CD4-positive, alpha-beta T cell (primary cell): ENCODE measurements around the gene MED27. TPM values are rescaled to one million over a fixed set of nuclear protein-coding genes. Genes with fewer than 3 reads are reported as not detected.
"Not testable (repeated sequence)": the region's sequence is repeated elsewhere in the genome, so short reads cannot be mapped to it uniquely, and the experiment has no call there.

Experiments used
- ATAC-seq: fragments of 200-7000 bp; cut with Tn5 transposase; one replicate; pipeline ENCODE4 v1.10.0; 2022; ENCODE audit warnings: mild to moderate bottlenecking; ENCODE audit not compliant: poor library complexity
- CTCF ChIA-PET: fragments of 350-600 bp; sonication (Branson Sonifier 250); formaldehyde crosslinking; loops from one replicate; lab custom pipeline; 2021; ENCODE audit warnings: antibody characterized with exemption, inconsistent platforms; lab: Charles Lee
- POLR2A ChIA-PET: fragments of 350-600 bp; sonication (Branson Sonifier 250); formaldehyde crosslinking; loops from one replicate; lab custom pipeline; 2021; ENCODE audit warnings: antibody characterized with exemption, inconsistent platforms; lab: Charles Lee
- DNase-seq, 14 experiments: peaks; one replicate each; pipeline ENCODE4 v3.0.0-alpha.2; 2013 to 2020; ENCODE audit warnings: mixed read lengths in 2 of 14
- H3K27ac ChIP-seq, 2 donors: one replicate each; pipeline versions ENCODE4 v1.5.1 to v1.7.0; 2013; ENCODE audit warnings: low read length in 2 of 2, low read depth in 1 of 2, mild to moderate bottlenecking in 1 of 2
- H3K27me3 ChIP-seq, 2 experiments: 1 replicate in 1 of 2; 2 replicates in 1 of 2; pipeline versions ENCODE4 v1.6.1 to v1.7.0; 2013; ENCODE audit warnings: low read length in 2 of 2, control low read depth in 1 of 2, mild to moderate bottlenecking in 1 of 2, moderate library complexity in 1 of 2; ENCODE audit not compliant: insufficient read depth in 2 of 2, control insufficient read depth in 1 of 2
- H3K36me3 ChIP-seq: one replicate; pipeline ENCODE4 v1.6.1; 2013; ENCODE audit warnings: low read length, control low read depth; ENCODE audit not compliant: insufficient read depth
- H3K4me1 ChIP-seq: one replicate; pipeline ENCODE4 v1.6.1; 2013; ENCODE audit warnings: low read length, control low read depth; ENCODE audit not compliant: insufficient read depth
- H3K4me3 ChIP-seq: one replicate; pipeline ENCODE4 v1.5.1; 2013; ENCODE audit warnings: mild to moderate bottlenecking, low read length, moderate library complexity
- H3K9me3 ChIP-seq, 2 experiments: 1 replicate in 1 of 2; 2 replicates in 1 of 2; pipeline versions ENCODE4 v1.6.1 to v1.7.0; 2013; ENCODE audit warnings: low read length in 2 of 2, mild to moderate bottlenecking in 2 of 2, control low read depth in 1 of 2, moderate library complexity in 1 of 2; ENCODE audit not compliant: control insufficient read depth in 1 of 2, insufficient read depth in 1 of 2
- H3K27ac Mint-ChIP-seq: one replicate; pipeline ENCODE4 v1.8.0; 2020; ENCODE audit warnings: mixed read lengths
- H3K27me3 Mint-ChIP-seq: one replicate; pipeline ENCODE4 v1.8.0; 2021; ENCODE audit warnings: mixed read lengths
- H3K36me3 Mint-ChIP-seq: one replicate; pipeline ENCODE4 v1.8.0; 2021; ENCODE audit warnings: low read depth, mixed read lengths
- H3K4me1 Mint-ChIP-seq: one replicate; pipeline ENCODE4 v1.8.0; 2021; ENCODE audit warnings: low read depth, mixed read lengths
- H3K4me3 Mint-ChIP-seq: one replicate; pipeline ENCODE4 v1.8.0; 2020; ENCODE audit warnings: mild to moderate bottlenecking, mixed read lengths
- H3K9me3 Mint-ChIP-seq: one replicate; pipeline ENCODE4 v1.8.0; 2020; ENCODE audit warnings: mixed read lengths
- intact Hi-C, 2 experiments: fragments of 100-400 bp; cut with DNase I in 1 of 2; cut with micrococcal nuclease in 1 of 2; formaldehyde crosslinking; loops; one replicate each; pipeline versions ENCODE4 v1.15.1 to v1.9.0; 2023 to 2025; cut with DNase I, micrococcal nuclease
- total RNA-seq, 174 experiments: library from RNA in 2 of 174; stranded (reverse) in 2 of 174; gene quantifications; one replicate each; pipeline ENCODE4 v1.2.3 and lab custom pipeline; 2021 to 2026
- TF ChIP-seq, protein P1 (sequence below): fragments of 200-600 bp; IDR thresholded peaks from one replicate; pipeline ENCODE4 v1.8.0; 2022; ENCODE audit warnings: antibody characterized with exemption, mild to moderate bottlenecking

The MED27 gene
- total RNA-seq, 2 experiments from 2014 or later: 15.0 to 17.4 TPM

DNA sequence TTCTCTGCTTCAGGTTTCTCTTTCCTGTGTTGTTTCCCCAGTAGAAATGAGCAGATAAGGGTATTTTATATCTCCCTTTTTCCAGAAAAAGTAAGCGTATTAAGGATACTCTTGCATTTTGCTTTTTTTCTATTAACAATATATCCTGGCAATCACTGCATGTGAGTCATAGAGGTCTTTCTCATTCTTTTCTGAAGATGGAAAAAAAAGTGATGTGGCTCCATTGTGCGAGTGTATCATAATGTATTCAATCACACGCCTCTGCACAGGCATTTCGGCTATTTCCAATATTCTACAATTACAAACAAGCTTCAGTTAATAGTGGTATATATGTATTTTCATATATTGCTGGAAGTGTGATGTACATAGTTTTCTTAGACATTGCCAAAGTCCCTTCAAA, 155.9 kb downstream of the MED27 start:
- Histone ChIP-seq H3K36me3 (no peaks in the 10 kb centered on the region), H3K4me1 (no peaks in the 10 kb centered on the region), H3K4me3 (no peak overlapping the region), H3K27me3 (no peaks in the 10 kb centered on the region), H3K27ac (no peak overlapping the region), H3K9me3 (no peaks in the 10 kb centered on the region)
- POLR2A ChIA-PET: no interaction called here
- intact Hi-C loops: no loop called here
- CTCF ChIA-PET: no interaction called here
- Mint-ChIP-seq H3K36me3 (peaks cover 24% of the 10 kb centered on the region), H3K4me3 (no peak overlapping the region), H3K9me3 (no peaks in the 10 kb centered on the region), H3K4me1 (no peaks in the 10 kb centered on the region), H3K27ac (no peak overlapping the region), H3K27me3 (no peaks in the 10 kb centered on the region)
- TF ChIP-seq, protein P1, sequence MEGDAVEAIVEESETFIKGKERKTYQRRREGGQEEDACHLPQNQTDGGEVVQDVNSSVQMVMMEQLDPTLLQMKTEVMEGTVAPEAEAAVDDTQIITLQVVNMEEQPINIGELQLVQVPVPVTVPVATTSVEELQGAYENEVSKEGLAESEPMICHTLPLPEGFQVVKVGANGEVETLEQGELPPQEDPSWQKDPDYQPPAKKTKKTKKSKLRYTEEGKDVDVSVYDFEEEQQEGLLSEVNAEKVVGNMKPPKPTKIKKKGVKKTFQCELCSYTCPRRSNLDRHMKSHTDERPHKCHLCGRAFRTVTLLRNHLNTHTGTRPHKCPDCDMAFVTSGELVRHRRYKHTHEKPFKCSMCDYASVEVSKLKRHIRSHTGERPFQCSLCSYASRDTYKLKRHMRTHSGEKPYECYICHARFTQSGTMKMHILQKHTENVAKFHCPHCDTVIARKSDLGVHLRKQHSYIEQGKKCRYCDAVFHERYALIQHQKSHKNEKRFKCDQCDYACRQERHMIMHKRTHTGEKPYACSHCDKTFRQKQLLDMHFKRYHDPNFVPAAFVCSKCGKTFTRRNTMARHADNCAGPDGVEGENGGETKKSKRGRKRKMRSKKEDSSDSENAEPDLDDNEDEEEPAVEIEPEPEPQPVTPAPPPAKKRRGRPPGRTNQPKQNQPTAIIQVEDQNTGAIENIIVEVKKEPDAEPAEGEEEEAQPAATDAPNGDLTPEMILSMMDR: no peak
- ATAC-seq (no peak), DNase-seq (no peak)

DNA sequence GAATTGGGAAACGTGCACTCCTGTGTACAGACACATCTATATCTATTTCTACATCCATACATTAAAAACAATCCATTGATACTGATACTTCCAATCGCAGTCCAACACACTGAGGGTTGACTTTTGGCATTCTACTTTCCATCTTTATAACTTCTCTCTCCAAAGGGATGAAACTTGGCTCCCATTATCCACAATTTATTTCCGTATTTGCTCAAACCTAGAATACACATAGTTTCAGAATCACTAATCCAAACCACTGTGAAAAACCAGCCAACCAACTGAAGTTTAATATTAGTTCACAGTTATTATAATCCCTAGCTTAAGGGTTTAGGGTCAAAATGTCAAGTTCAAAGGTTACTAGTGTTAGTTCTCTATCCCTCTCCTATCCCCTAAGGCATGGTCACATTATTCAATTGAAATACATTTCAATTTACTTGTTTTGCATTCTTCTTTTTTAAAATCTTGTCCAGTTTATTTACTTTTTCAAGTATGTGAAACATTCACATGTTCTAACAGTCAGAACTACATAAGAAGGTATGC, 156.5 kb downstream of the MED27 start:
- H3K36me3 ChIP-seq: no peaks in the 10 kb centered on the region
- no peaks in the 10 kb centered on the region for H3K9me3 ChIP-seq
- no peak overlapping the region for H3K4me3 ChIP-seq
- TF ChIP-seq, protein P1: no peak
- H3K36me3 Mint-ChIP-seq: peaks cover 24% of the 10 kb centered on the region
- no peak overlapping the region for H3K4me3 Mint-ChIP-seq
- no peak overlapping the region for H3K27ac Mint-ChIP-seq
- H3K27me3 Mint-ChIP-seq: no peaks in the 10 kb centered on the region
- H3K27me3 ChIP-seq: no peaks in the 10 kb centered on the region
- H3K27ac ChIP-seq: no peak overlapping the region
- no peaks in the 10 kb centered on the region for H3K4me1 ChIP-seq
- H3K4me1 Mint-ChIP-seq: no peaks in the 10 kb centered on the region
- H3K9me3 Mint-ChIP-seq: no peaks in the 10 kb centered on the region
- intact Hi-C loops: no loop called here
- DNase-seq (no peak), ATAC-seq (no peak)
- ChIA-PET CTCF (no interaction called here), POLR2A (no interaction called here)

DNA sequence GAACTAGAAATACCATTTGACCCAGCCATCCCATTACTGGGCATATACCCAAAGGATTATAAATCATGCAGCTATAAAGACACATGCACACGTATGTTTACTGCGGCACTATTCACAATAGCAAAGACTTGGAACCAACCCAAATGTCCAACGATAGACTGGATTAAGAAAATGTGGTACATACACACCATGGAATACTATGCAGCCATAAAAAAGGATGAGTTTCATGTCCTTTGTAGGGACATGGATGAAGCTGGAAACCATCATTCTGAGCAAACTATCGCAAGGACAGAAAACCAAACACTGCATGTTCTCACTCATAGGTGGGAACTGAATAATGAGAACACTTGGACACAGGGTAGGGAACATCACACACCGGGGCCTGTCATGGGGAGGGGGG, 158.0 kb downstream of the MED27 start:
- POLR2A ChIA-PET, H3K4me3 Mint-ChIP-seq, H3K4me1 ChIP-seq, H3K36me3 ChIP-seq, H3K4me1 Mint-ChIP-seq, ATAC-seq, H3K9me3 Mint-ChIP-seq, H3K27me3 Mint-ChIP-seq, intact Hi-C loops, H3K4me3 ChIP-seq, H3K27ac ChIP-seq, H3K27me3 ChIP-seq, H3K27ac Mint-ChIP-seq, DNase-seq, H3K9me3 ChIP-seq: not testable (repeated sequence)
- H3K36me3 Mint-ChIP-seq: peaks cover 24% of the 10 kb centered on the region
- CTCF ChIA-PET: interaction anchor here (1.2 kb wide), 1 partner anchor 14 kb away, joined by 3 read pairs; no protein-coding TSS in a partner anchor

DNA sequence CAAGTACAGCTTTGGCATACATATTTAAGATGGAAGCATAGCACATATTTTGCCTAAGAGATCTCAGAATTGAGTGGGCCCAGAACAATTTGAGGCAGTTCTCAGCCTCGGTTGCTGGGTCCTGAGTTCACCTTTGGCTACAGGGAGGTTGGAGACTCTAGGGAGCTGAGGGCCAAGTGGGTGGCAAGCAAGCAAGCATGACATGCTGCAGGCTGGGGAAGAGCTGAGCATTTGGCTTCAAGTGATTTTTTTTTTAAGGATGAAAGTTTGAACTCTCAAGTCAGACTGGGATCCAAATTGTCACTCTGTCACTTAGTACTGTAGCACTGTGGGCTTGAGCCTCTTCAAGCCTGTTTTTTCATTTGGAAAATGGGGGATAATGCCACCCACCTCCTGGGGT, 160.5 kb downstream of the MED27 start:
- no peaks in the 10 kb centered on the region for H3K27me3 ChIP-seq
- ChIA-PET CTCF (no interaction called here), POLR2A (no interaction called here)
- no peaks in the 10 kb centered on the region for H3K4me1 ChIP-seq
- no peak overlapping the region for H3K27ac Mint-ChIP-seq
- no peak overlapping the region for H3K4me3 ChIP-seq
- H3K4me3 Mint-ChIP-seq: no peak overlapping the region
- H3K9me3 Mint-ChIP-seq: no peaks in the 10 kb centered on the region
- TF ChIP-seq, protein P1: no peak
- H3K27ac ChIP-seq: no peak overlapping the region
- intact Hi-C loops: no loop called here
- H3K27me3 Mint-ChIP-seq: no peaks in the 10 kb centered on the region
- no peak for ATAC-seq
- no peaks in the 10 kb centered on the region for H3K4me1 Mint-ChIP-seq
- no peaks in the 10 kb centered on the region for H3K9me3 ChIP-seq
- H3K36me3 ChIP-seq: no peaks in the 10 kb centered on the region
- peaks cover 33% of the 10 kb centered on the region for H3K36me3 Mint-ChIP-seq
- no peak for DNase-seq
